H1 (cell line): ENCODE data around the gene FKBP10. TPM values are rescaled to one million over a fixed set of nuclear protein-coding genes. Genes with fewer than 3 reads are reported as not detected.

Experiments used
- CTCF ChIA-PET: fragments of 300-600 bp; sonication (Branson Sonifier 250); formaldehyde crosslinking; loops from one replicate; lab custom pipeline; 2021; ENCODE audit not compliant: partially characterized antibody; lab: Charles Lee
- POLR2A ChIA-PET: fragments of 300-600 bp; sonication (Branson Sonifier 250); formaldehyde crosslinking; loops from one replicate; lab custom pipeline; 2021; ENCODE audit warnings: inconsistent platforms; ENCODE audit not compliant: partially characterized antibody; lab: Charles Lee
- DNase-seq, 2 experiments: peaks; one replicate each; pipeline versions ENCODE4 v3.0.0 to v3.0.0-alpha.2; 2010 to 2022; ENCODE audit warnings: low spot score in 2 of 2, low read depth in 1 of 2, mixed read lengths in 1 of 2
- FAIRE-seq: peaks from 2 replicates; lab custom pipeline; 2011; peaks lifted over from hg19 to GRCh38; lab: Jason Lieb, UNC
- H2AFZ ChIP-seq: 2 replicates; pipeline ENCODE4 v1.8.1; 2012; ENCODE audit warnings: low read length, inconsistent platforms
- H2AK5ac ChIP-seq: 2 replicates; pipeline ENCODE4 v1.6.1; 2013; ENCODE audit warnings: low read depth, low read length
- H2BK120ac ChIP-seq: replicated peaks from 2 replicates; pipeline ENCODE3; 2013; ENCODE audit warnings: low read depth, low read length, inconsistent platforms
- H2BK12ac ChIP-seq: 2 replicates; pipeline ENCODE4 v1.6.1; 2013; ENCODE audit warnings: low read depth, low read length
- H2BK15ac ChIP-seq: 2 replicates; pipeline ENCODE4 v1.6.1; 2013; ENCODE audit warnings: low read length
- H2BK20ac ChIP-seq: 2 replicates; pipeline ENCODE4 v1.6.1; 2013; ENCODE audit warnings: low read length
- H2BK5ac ChIP-seq: 2 replicates; pipeline ENCODE4 v1.6.1; 2013; ENCODE audit warnings: low read depth, low read length
- H3K14ac ChIP-seq: 2 replicates; pipeline ENCODE4 v1.6.1; 2013; ENCODE audit warnings: inconsistent platforms; ENCODE audit not compliant: insufficient read length
- H3K18ac ChIP-seq: 2 replicates; pipeline ENCODE4 v1.6.1; 2013; ENCODE audit warnings: low read length; ENCODE audit errors: extremely low read depth
- H3K23ac ChIP-seq: 2 replicates; pipeline ENCODE4 v1.6.1; 2013; ENCODE audit warnings: inconsistent platforms; ENCODE audit not compliant: insufficient read length
- H3K23me2 ChIP-seq: 2 replicates; pipeline ENCODE4 v1.6.1; 2013; ENCODE audit warnings: low read depth, low read length
- H3K27ac ChIP-seq: 2 replicates; pipeline ENCODE4 v1.6.1; 2011; ENCODE audit warnings: low read depth, low read length, inconsistent platforms
- H3K27me3 ChIP-seq, 4 experiments: replicated peaks in 1 of 4; 1 replicate in 1 of 4; 2 replicates in 3 of 4; pipeline versions ENCODE4 v1.6.1 to v1.8.1; 2011 to 2013; ENCODE audit warnings: low read length in 3 of 4, mild to moderate bottlenecking in 3 of 4, inconsistent platforms in 2 of 4, mixed read lengths in 2 of 4, moderate library complexity in 1 of 4; ENCODE audit not compliant: control insufficient read depth in 3 of 4, insufficient read depth in 3 of 4; ENCODE audit errors: extremely low read depth in 1 of 4
- H3K36me3 ChIP-seq, 4 experiments: 2 replicates each; pipeline versions ENCODE4 v1.6.1 to v1.8.1; 2011 to 2013; ENCODE audit warnings: mild to moderate bottlenecking in 4 of 4, low read length in 3 of 4, moderate library complexity in 2 of 4, control low read depth in 1 of 4, inconsistent platforms in 1 of 4; ENCODE audit not compliant: insufficient read depth in 4 of 4, control insufficient read depth in 2 of 4
- H3K4ac ChIP-seq: replicated peaks from 2 replicates; pipeline ENCODE3; 2013; ENCODE audit warnings: low read length, low read depth, mixed read lengths, inconsistent platforms; ENCODE audit not compliant: insufficient read length
- H3K4me1 ChIP-seq, 4 experiments: replicated peaks in 1 of 4; 1 replicate in 1 of 4; 2 replicates in 3 of 4; pipeline versions ENCODE4 v1.6.1 to v1.8.1; 2011 to 2013; ENCODE audit warnings: low read length in 3 of 4, inconsistent platforms in 2 of 4, mixed read lengths in 1 of 4; ENCODE audit not compliant: insufficient read depth in 4 of 4, control insufficient read depth in 3 of 4
- H3K4me2 ChIP-seq, 2 experiments: 2 replicates each; pipeline versions ENCODE4 v1.6.1 to v1.8.1; 2011 to 2013; ENCODE audit warnings: low read depth in 2 of 2, low read length in 2 of 2, control low read depth in 1 of 2, inconsistent platforms in 1 of 2, mild to moderate bottlenecking in 1 of 2; ENCODE audit not compliant: insufficient read depth in 1 of 2
- H3K4me3 ChIP-seq, 4 experiments: fragments of 200-600, 300-600 bp in 1 of 4; sonication (generic), shearing (Covaris generic), sonication (Bioruptor Twin) in 1 of 4; 2 replicates each; pipeline versions ENCODE4 v1.5.1 to v1.8.1; 2011 to 2016; ENCODE audit warnings: low read length in 4 of 4, low read depth in 3 of 4, control low read depth in 2 of 4, inconsistent platforms in 2 of 4, mild to moderate bottlenecking in 2 of 4, mixed read lengths in 1 of 4, moderate library complexity in 1 of 4; ENCODE audit not compliant: insufficient read depth in 2 of 4; ENCODE audit errors: extremely low read depth in 1 of 4
- H3K56ac ChIP-seq: replicated peaks from 2 replicates; pipeline ENCODE3; 2013; ENCODE audit warnings: low read depth, mild to moderate bottlenecking, mixed read lengths, low read length, inconsistent platforms; ENCODE audit not compliant: insufficient read length
- H3K79me1 ChIP-seq: 2 replicates; pipeline ENCODE4 v1.6.1; 2013; ENCODE audit warnings: low read depth, low read length, control low read depth
- H3K79me2 ChIP-seq, 2 experiments: 2 replicates each; pipeline versions ENCODE4 v1.6.1 to v1.8.1; 2012 to 2013; ENCODE audit warnings: low read length in 2 of 2, mild to moderate bottlenecking in 2 of 2, inconsistent platforms in 1 of 2; ENCODE audit not compliant: insufficient read depth in 2 of 2, control insufficient read depth in 1 of 2
- H3K9ac ChIP-seq, 4 experiments: replicated peaks in 1 of 4; 1 replicate in 1 of 4; 2 replicates in 3 of 4; pipeline versions ENCODE4 v1.6.1 to v1.8.1; 2011 to 2013; ENCODE audit warnings: low read depth in 3 of 4, low read length in 3 of 4, control low read depth in 2 of 4, mild to moderate bottlenecking in 2 of 4, moderate library complexity in 2 of 4, inconsistent platforms in 1 of 4; ENCODE audit errors: extremely low read depth in 1 of 4
- H3K9me3 ChIP-seq, 2 experiments: 2 replicates each; pipeline versions ENCODE4 v1.6.1 to v1.8.1; 2012 to 2013; ENCODE audit warnings: mild to moderate bottlenecking in 2 of 2, moderate library complexity in 2 of 2, control low read depth in 1 of 2, inconsistent platforms in 1 of 2, low read depth in 1 of 2, low read length in 1 of 2, mixed read lengths in 1 of 2; ENCODE audit not compliant: insufficient read depth in 2 of 2
- H4K20me1 ChIP-seq, 2 experiments: replicated peaks in 1 of 2; 2 replicates each; pipeline versions ENCODE3 to v1.8.1; 2011 to 2013; ENCODE audit warnings: inconsistent platforms in 2 of 2, low read length in 2 of 2, mild to moderate bottlenecking in 1 of 2; ENCODE audit not compliant: insufficient read depth in 2 of 2, control insufficient read depth in 1 of 2
- H4K5ac ChIP-seq: 2 replicates; pipeline ENCODE4 v1.6.1; 2013; ENCODE audit warnings: low read length, low read depth, mixed read lengths, inconsistent platforms; ENCODE audit not compliant: insufficient read length
- H4K8ac ChIP-seq: 2 replicates; pipeline ENCODE4 v1.8.0; 2013; ENCODE audit warnings: mild to moderate bottlenecking, moderate library complexity, low read length, inconsistent platforms; ENCODE audit not compliant: insufficient read depth; ENCODE audit errors: extremely low read depth
- H4K91ac ChIP-seq: replicated peaks from 2 replicates; pipeline ENCODE3; 2013; ENCODE audit warnings: low read length, mixed read lengths, inconsistent platforms; ENCODE audit not compliant: insufficient read length
- CHD2 ChIP-seq: IDR thresholded peaks from 2 replicates; pipeline ENCODE4 v1.6.1; 2012; ENCODE audit warnings: low read length, improper control_type of control experiment
- EZH2 ChIP-seq: fragments of 200-600 bp; sonication (generic); IDR thresholded peaks from 2 replicates; pipeline ENCODE4 v1.7.1; 2012; ENCODE audit warnings: low read depth, mild to moderate bottlenecking, moderate library complexity, low read length, inconsistent platforms; ENCODE audit not compliant: severe bottlenecking
- KDM1A ChIP-seq: fragments of 200-600, 300-600 bp; sonication (generic); IDR thresholded peaks from 2 replicates; pipeline ENCODE4 v1.7.1; 2016; ENCODE audit warnings: mild to moderate bottlenecking, low read length, borderline replicate concordance
- NRF1 ChIP-seq: IDR thresholded peaks from 2 replicates; pipeline ENCODE4 v1.6.1; 2011; ENCODE audit warnings: mild to moderate bottlenecking, low read depth, low read length, improper control_type of control experiment
- POLR2A ChIP-seq, 2 experiments: IDR thresholded peaks; 1 replicate in 1 of 2; 2 replicates in 1 of 2; pipeline ENCODE4 v1.6.1; 2011; ENCODE audit warnings: low read depth in 2 of 2, low read length in 2 of 2, mild to moderate bottlenecking in 2 of 2; ENCODE audit errors: control extremely low read depth in 1 of 2
- RAD21 ChIP-seq, 2 experiments: IDR thresholded peaks in 1 of 2; conservative IDR thresholded peaks in 1 of 2; 2 replicates each; pipeline ENCODE4 v1.6.1; 2011; ENCODE audit warnings: low read depth in 2 of 2, low read length in 2 of 2, improper control_type of control experiment in 1 of 2, inconsistent platforms in 1 of 2, mild to moderate bottlenecking in 1 of 2, moderate library complexity in 1 of 2
- SP4 ChIP-seq: IDR thresholded peaks from 2 replicates; pipeline ENCODE4 v1.6.1; 2012; ENCODE audit warnings: low read length, inconsistent platforms
- TAF7 ChIP-seq: optimal IDR thresholded peaks from 2 replicates; pipeline ENCODE3; 2011; ENCODE audit warnings: low read depth, mild to moderate bottlenecking, inconsistent platforms, low read length, moderate library complexity, borderline replicate concordance
- TEAD4 ChIP-seq: IDR thresholded peaks from 2 replicates; pipeline ENCODE4 v1.6.1; 2012; ENCODE audit warnings: low read depth, low read length, inconsistent platforms, mixed read lengths
- WGBS, 2 experiments: shearing (Covaris generic) in 1 of 2; methylation state at CpG; one replicate each; pipeline versions ENCODE4 v1.1.6 to v1.1.7; 2013 to 2015; ENCODE audit warnings: low lambda C conversion rate in 2 of 2, mixed read lengths in 2 of 2, inconsistent platforms in 1 of 2, low coverage in 1 of 2, missing lambda C conversion rate in 1 of 2; ENCODE audit not compliant: insufficient replicate concordance in 2 of 2, insufficient coverage in 1 of 2, insufficient read length in 1 of 2; ENCODE audit errors: extremely low coverage in 1 of 2, missing lambda C conversion rate in 1 of 2; 5-methylcytosine and 5-hydroxymethylcytosine counted together
- polyA plus RNA-seq, 7 experiments: library from polyadenylated mRNA; depleted of rRNA in 3 of 7; stranded (reverse) in 5 of 7; unstranded in 2 of 7; fragments of >200 nt in 5 of 7; fragments of 200-250 nt in 2 of 7; gene quantifications; 1 replicate in 5 of 7; 2 replicates in 1 of 7; 4 replicates in 1 of 7; pipeline versions ENCODE4 v1.2.1 to v1.2.3, GENCODE V29; 2011 to 2013; ENCODE audit warnings: missing spikeins in 2 of 7, mixed read lengths in 2 of 7
- total RNA-seq: library from RNA; stranded (reverse); fragmentation: NEBNext Ultra II Directional; extraction: Animal tissue kit (Norgen Biotek cat#: 25700); gene quantifications from 2 replicates; pipeline ENCODE4 v1.2.1, GENCODE V29; 2021
- TF ChIP-seq, protein P1 (sequence below): IDR thresholded peaks from 2 replicates; pipeline ENCODE4 v1.6.1; 2012; ENCODE audit warnings: inconsistent platforms

The FKBP10 gene
- total and polyA plus RNA-seq, 2 of the 8 experiments (the other 6 are each of a cell fraction or from before 2014, with no cell fraction given): 173 to 283 TPM

DNA sequence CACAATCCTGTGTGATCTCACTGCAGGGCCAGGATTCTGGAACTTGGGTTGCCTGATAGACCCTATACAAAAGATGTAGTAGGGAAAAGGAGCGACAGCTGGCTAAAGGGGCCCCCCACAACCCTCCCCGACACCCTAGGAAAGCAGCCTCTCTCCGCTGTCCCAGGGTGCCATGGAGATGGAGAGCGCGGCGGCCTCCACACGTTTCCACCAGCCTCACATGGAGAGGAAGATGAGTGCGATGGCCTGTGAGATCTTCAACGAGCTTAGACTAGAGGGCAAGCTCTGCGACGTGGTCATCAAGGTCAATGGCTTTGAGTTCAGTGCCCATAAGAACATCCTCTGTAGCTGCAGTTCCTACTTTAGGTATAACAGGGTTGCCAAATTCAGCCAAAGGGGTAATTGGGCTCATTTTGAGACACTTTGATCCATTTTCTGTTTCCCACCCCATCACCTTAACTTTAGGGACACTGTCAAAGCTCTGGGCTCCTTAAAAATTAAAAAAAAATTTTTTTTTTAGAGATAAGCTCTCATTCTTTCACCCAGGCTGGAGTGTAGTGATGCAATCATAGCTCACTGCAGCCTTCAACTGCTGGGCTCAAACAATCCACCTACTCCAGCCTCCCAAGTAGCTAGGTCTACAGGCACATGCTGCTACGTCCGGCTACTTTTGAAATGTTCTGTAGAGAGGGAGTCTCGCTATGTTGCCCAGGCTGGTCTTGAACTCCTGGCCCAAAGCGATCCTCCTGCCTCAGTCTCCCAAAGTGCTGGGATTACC lies 25.1 kb downstream of the FKBP10 start, which contains the start of gene KLHL10:
KLHL10 (plus strand) TSS at position 65 of the 778 bp plus-strand sequence; CDS start at position 173, 108 bp downstream.
- H3K27ac ChIP-seq: no peak within 1 kb of the TSS
- peaks cover 0 to 5% (median 0%) of the 10 kb centered on the region in 4 experiments; a peak in 1 of 7 replicates for H3K4me1 ChIP-seq
- no peaks in the 10 kb centered on the region for H4K20me1 ChIP-seq
- H2BK20ac ChIP-seq: no peak within 1 kb of the TSS
- H3K56ac ChIP-seq: no peak within 1 kb of the TSS
- no peak within 1 kb of the TSS for H4K91ac ChIP-seq
- H3K79me1 ChIP-seq: peaks cover 5% of the 10 kb centered on the region; the same call in 1 of the 2 replicates
- ChIA-PET CTCF (interaction anchor here (0.9 to 1.1 kb wide), 5 partner anchors 10 to 26 kb away, joined by 3 to 4 read pairs (median 3); no protein-coding TSS in a partner anchor), POLR2A (interaction anchor here (0.6 to 1.6 kb wide), 6 partner anchors 14 to 152 kb away, joined by 3 to 5 read pairs (median 4); partner anchors contain the start of gene KLHL11)
- peak within 1 kb of the TSS; percentile 80 to 83 for H3K4me2 ChIP-seq
- no peak within 1 kb of the TSS for H4K5ac ChIP-seq
- peaks cover 0 to 4% (median 0%) of the 10 kb centered on the region in 4 experiments; a peak in 2 of 8 replicates for H3K36me3 ChIP-seq
- H3K4ac ChIP-seq: no peak within 1 kb of the TSS
- H2BK120ac ChIP-seq: no peak within 1 kb of the TSS
- H4K8ac ChIP-seq: no peak within 1 kb of the TSS; the same call in 1 of the 2 replicates
- H2AFZ ChIP-seq: 0 out of 2 replicates have a peak within 1 kb of the TSS, but pooled peaks have one; percentile 99
- H2AK5ac ChIP-seq: no peak within 1 kb of the TSS
- H3K9ac ChIP-seq: no peak within 1 kb of the TSS
- no peak within 1 kb of the TSS for H3K23ac ChIP-seq
- peak within 1 kb of the TSS in 1 of 4 experiments; percentile 96; a peak in 1 of 8 replicates for H3K4me3 ChIP-seq
- no peak within 1 kb of the TSS for H2BK12ac ChIP-seq
- no peak within 1 kb of the TSS for H2BK5ac ChIP-seq
- H3K27me3 ChIP-seq: peaks cover 0 to 5% (median 0%) of the 10 kb centered on the region in 4 experiments; a peak in 1 of 7 replicates
- no peaks in the 10 kb centered on the region for H3K9me3 ChIP-seq
- no peak within 1 kb of the TSS for H3K14ac ChIP-seq
- WGBS, 2 experiments: 98% methylated on average over 15 of the region's 15 CpGs; no CpG with 5 or more reads in 1 of the 2 experiments
- no peak within 1 kb of the TSS for H3K18ac ChIP-seq
- no peak for FAIRE-seq
- H3K23me2 ChIP-seq: peaks cover 6% of the 10 kb centered on the region; the same call in 1 of the 2 replicates
- H2BK15ac ChIP-seq: peak within 1 kb of the TSS; percentile 89; the same call in 1 of the 2 replicates
- no peaks in the 10 kb centered on the region for H3K79me2 ChIP-seq
- no peak for DNase-seq
- TF ChIP-seq RAD21 (IDR thresholded peaks at IDR 0.05 in 1 of 2, conservative IDR thresholded peaks at IDR 0.05 in 1 of 2; ENCODE audit: low read depth in 2 of 2, low read length in 2 of 2) (no peak), CHD2 (no peak), SP4 (no peak), TEAD4 (no peak), KDM1A (no peak), NRF1 (no peak), TAF7 (no peak), POLR2A (IDR thresholded peaks at IDR 0.05; ENCODE audit: control extremely low read depth in 1 of 2, low read depth in 2 of 2, low read length in 2 of 2) (no peak), EZH2 (no peak)
- TF ChIP-seq, protein P1, sequence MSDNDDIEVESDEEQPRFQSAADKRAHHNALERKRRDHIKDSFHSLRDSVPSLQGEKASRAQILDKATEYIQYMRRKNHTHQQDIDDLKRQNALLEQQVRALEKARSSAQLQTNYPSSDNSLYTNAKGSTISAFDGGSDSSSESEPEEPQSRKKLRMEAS: no peak
